HepG2 (cell line): ENCODE results near the gene PIEZO2. TPM values are rescaled to one million over a fixed set of nuclear protein-coding genes. Genes with fewer than 3 reads are reported as not detected.

Experiments
- ATAC-seq: fragments of 200-7000 bp; cut with Tn5 transposase; 3 replicates; pipeline ENCODE4 v1.9.1; 2020; ENCODE audit warnings: mild to moderate bottlenecking, moderate library complexity
- BruUV-seq: library from RNA; stranded (reverse); fragments of 400-500 nt; replicated peaks from 2 replicates; lab custom pipeline; 2021; lab: Mats Ljungman, UMichigan
- CTCF ChIA-PET: fragments of 300-600 bp; formaldehyde crosslinking; extraction: SDS; loops from one replicate; lab custom pipeline; 2021; ENCODE audit warnings: low total read pairs, inconsistent platforms, low intra/inter-chr PET ratio; lab: Yijun Ruan, JAX
- POLR2A ChIA-PET: fragments of 350-600 bp; sonication (Branson Sonifier 250); formaldehyde crosslinking; loops from one replicate; lab custom pipeline; 2020; ENCODE audit warnings: antibody characterized with exemption, inconsistent platforms; lab: Yijun Ruan, JAX
- DNase-seq: peaks from one replicate; pipeline ENCODE4 v3.0.0-alpha.2; 2015; ENCODE audit warnings: low spot score
- FAIRE-seq: peaks from 3 replicates; lab custom pipeline; 2011; peaks lifted over from hg19 to GRCh38; lab: Jason Lieb, UNC
- H2AFZ ChIP-seq: one replicate; pipeline ENCODE4 v1.6.1; 2011; ENCODE audit warnings: low read length, inconsistent platforms
- H3K27ac ChIP-seq: fragments of 300-600 bp; 3 replicates; pipeline ENCODE4 v1.8.0; 2011; ENCODE audit warnings: mixed run types, mild to moderate bottlenecking, mixed read lengths, low read length, inconsistent platforms; ENCODE audit not compliant: insufficient read depth; ENCODE audit errors: extremely low read length
- H3K27me3 ChIP-seq, 2 experiments: fragments of 200-600 bp in 1 of 2; 2 replicates in 1 of 2; 3 replicates in 1 of 2; pipeline versions ENCODE4 v1.6.0 to v1.8.0; 2011; ENCODE audit warnings: low read length in 2 of 2, mild to moderate bottlenecking in 2 of 2, moderate library complexity in 2 of 2, inconsistent platforms in 1 of 2; ENCODE audit not compliant: insufficient read depth in 2 of 2, control insufficient read depth in 1 of 2
- H3K36me3 ChIP-seq, 2 experiments: fragments of 200-600 bp in 1 of 2; replicated peaks in 1 of 2; 2 replicates in 1 of 2; 3 replicates in 1 of 2; pipeline versions ENCODE4 v1.5.1 to v1.8.0; 2011; ENCODE audit warnings: low read length in 2 of 2, inconsistent platforms in 1 of 2; ENCODE audit not compliant: insufficient read depth in 2 of 2, control insufficient read depth in 1 of 2
- H3K4me1 ChIP-seq: 2 replicates; pipeline ENCODE4 v1.5.1; 2012; ENCODE audit warnings: low read length, inconsistent platforms; ENCODE audit not compliant: insufficient read depth
- H3K4me2 ChIP-seq: 2 replicates; pipeline ENCODE4 v1.6.0; 2011; ENCODE audit warnings: low read depth, low read length, inconsistent platforms
- H3K4me3 ChIP-seq, 3 experiments: fragments of 200-600 bp in 1 of 3; sonication (generic), shearing (Covaris generic) in 1 of 3; replicated peaks in 1 of 3; 2 replicates each; pipeline ENCODE4 v1.5.1; 2011 to 2016; ENCODE audit warnings: low read length in 3 of 3, inconsistent platforms in 2 of 3, low read depth in 2 of 3, mild to moderate bottlenecking in 2 of 3, control low read depth in 1 of 3, mixed read lengths in 1 of 3; ENCODE audit not compliant: insufficient read depth in 1 of 3
- H3K79me2 ChIP-seq: one replicate; pipeline ENCODE4 v1.6.1; 2011; ENCODE audit warnings: low read length, inconsistent platforms; ENCODE audit not compliant: insufficient read depth
- H3K9ac ChIP-seq: 2 replicates; pipeline ENCODE4 v1.6.0; 2011; ENCODE audit warnings: mild to moderate bottlenecking, low read depth, low read length, inconsistent platforms; ENCODE audit not compliant: insufficient read depth
- H3K9me3 ChIP-seq: 2 replicates; pipeline ENCODE4 v1.5.1; 2012; ENCODE audit warnings: mild to moderate bottlenecking, low read length
- H4K20me1 ChIP-seq: 2 replicates; pipeline ENCODE4 v1.6.0; 2011; ENCODE audit warnings: inconsistent platforms, mild to moderate bottlenecking, low read length, moderate library complexity; ENCODE audit not compliant: insufficient read depth
- CCDC6 ChIP-seq: sonication (generic); formaldehyde crosslinking; IDR thresholded peaks from 2 replicates; pipeline ENCODE4 v1.8.1; 2022; ENCODE audit warnings: mild to moderate bottlenecking, missing genetic modification reagents, moderate library complexity
- HDAC1 ChIP-seq: sonication (generic); formaldehyde crosslinking; IDR thresholded peaks from 2 replicates; pipeline ENCODE4 v1.5.1; 2020; ENCODE audit warnings: mild to moderate bottlenecking, missing genetic modification reagents
- KDM5A ChIP-seq: fragments of 200-600 bp; sonication (generic); IDR thresholded peaks from 2 replicates; pipeline ENCODE4 v1.7.0; 2018; ENCODE audit warnings: antibody characterized with exemption, mild to moderate bottlenecking, low read length, borderline replicate concordance
- NR2F1 ChIP-seq, 2 experiments: fragments of 450-650 bp in 1 of 2; formaldehyde crosslinking in 1 of 2; IDR thresholded peaks; 2 replicates each; pipeline versions ENCODE4 v1.5.0 to v1.6.1; 2016 to 2020; ENCODE audit warnings: mild to moderate bottlenecking in 1 of 2, missing compliant biosample characterization in 1 of 2, missing genetic modification reagents in 1 of 2, moderate library complexity in 1 of 2
- SOX13 ChIP-seq, 3 experiments: fragments of 450-650 bp in 1 of 3; sonication (generic) in 1 of 3; formaldehyde crosslinking in 1 of 3; IDR thresholded peaks in 2 of 3; conservative IDR thresholded peaks in 1 of 3; 2 replicates each; pipeline versions ENCODE4 v1.5.0 to v1.6.1; 2016 to 2020; ENCODE audit warnings: antibody characterized with exemption in 1 of 3, mild to moderate bottlenecking in 1 of 3, missing compliant biosample characterization in 1 of 3, missing genetic modification reagents in 1 of 3, moderate library complexity in 1 of 3
- ZNF891 ChIP-seq: sonication (generic); formaldehyde crosslinking; IDR thresholded peaks from 2 replicates; pipeline ENCODE4 v1.5.0; 2020; ENCODE audit warnings: mild to moderate bottlenecking, missing genetic modification reagents
- WGBS: methylation state at CpG from one replicate; pipeline ENCODE4 v1.1.6; 2017; ENCODE audit warnings: low lambda C conversion rate; 5-methylcytosine and 5-hydroxymethylcytosine counted together
- in situ Hi-C: cut with HindIII; loops from 2 replicates; pipeline ENCODE4 v1.10.0; 2017; ENCODE audit warnings: low pct_unique_long_range_greater_than_20kb; ENCODE audit not compliant: extremely low pct_ligation_motif_present
- intact Hi-C: fragments of 100-400 bp; cut with micrococcal nuclease; formaldehyde crosslinking; loops from one replicate; pipeline ENCODE4 v1.10.0; 2022; ENCODE audit not compliant: unreplicated experiment
- polyA plus RNA-seq, 8 experiments: library from polyadenylated mRNA; depleted of rRNA in 3 of 8; stranded (reverse) in 7 of 8; unstranded in 1 of 8; fragments of >200 nt; fragmentation: Illumina TruSeq in 4 of 8; extraction: Trizol in 4 of 8; gene quantifications; 2 replicates each; pipeline versions ENCODE4 v1.2.1 to v1.2.3, GENCODE V29; 2011 to 2016; ENCODE audit warnings: low read depth in 4 of 8, missing spikeins in 1 of 8, mixed read lengths in 1 of 8; ENCODE audit not compliant: insufficient read depth in 1 of 8
- total RNA-seq, 5 experiments: library from RNA; depleted of rRNA; stranded (reverse); fragments of >200 nt; fragmentation: Illumina TruSeq; extraction: Trizol; gene quantifications; 2 replicates each; pipeline ENCODE4 v1.2.3, GENCODE V29; 2016; ENCODE audit warnings: low read depth in 1 of 5
- TF ChIP-seq, protein P1 (sequence below): sonication (generic); formaldehyde crosslinking; conservative IDR thresholded peaks from 2 replicates; pipeline ENCODE4 v1.4.0; 2020; ENCODE audit warnings: missing genetic modification reagents
- TF ChIP-seq, protein P2 (sequence below): sonication (generic); formaldehyde crosslinking; IDR thresholded peaks from 2 replicates; pipeline ENCODE4 v1.5.1; 2020; ENCODE audit warnings: mild to moderate bottlenecking, missing genetic modification reagents, borderline replicate concordance

Gene PIEZO2
- total and polyA plus RNA-seq, 2 of the 13 experiments (the other 11 are each of a cell fraction or from before 2014, with no cell fraction given) = 15.2 to 27.2 TPM

DNA sequence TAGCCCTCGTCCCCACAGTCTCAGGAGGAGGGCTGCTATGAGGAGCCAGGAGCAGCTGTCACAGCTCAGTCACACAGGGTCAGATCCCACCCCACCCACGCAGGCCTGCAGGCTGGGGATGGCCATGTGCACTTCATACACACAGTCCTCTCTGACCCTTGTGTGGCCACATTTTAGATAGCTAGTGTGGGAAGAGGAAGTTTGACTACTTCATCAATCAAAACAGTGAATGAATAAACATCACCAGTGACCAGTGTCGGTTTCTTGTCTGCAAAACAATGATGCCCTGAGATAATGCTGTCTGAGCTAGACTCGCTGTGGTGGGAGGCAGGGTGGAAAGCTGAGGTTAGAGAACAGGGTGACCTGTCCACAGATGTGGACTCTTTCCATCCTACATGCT lies 107.1 kb downstream of the PIEZO2 start (continued):
- TF ChIP-seq, protein P1, sequence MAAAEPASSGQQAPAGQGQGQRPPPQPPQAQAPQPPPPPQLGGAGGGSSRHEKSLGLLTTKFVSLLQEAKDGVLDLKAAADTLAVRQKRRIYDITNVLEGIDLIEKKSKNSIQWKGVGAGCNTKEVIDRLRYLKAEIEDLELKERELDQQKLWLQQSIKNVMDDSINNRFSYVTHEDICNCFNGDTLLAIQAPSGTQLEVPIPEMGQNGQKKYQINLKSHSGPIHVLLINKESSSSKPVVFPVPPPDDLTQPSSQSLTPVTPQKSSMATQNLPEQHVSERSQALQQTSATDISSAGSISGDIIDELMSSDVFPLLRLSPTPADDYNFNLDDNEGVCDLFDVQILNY = no peak
- TF ChIP-seq SOX13 (IDR thresholded peaks at IDR 0.05) (no peak), SOX13 (CRISPR knock-in tag; conservative IDR thresholded peaks at IDR 0.05 in 1 of 2, IDR thresholded peaks at IDR 0.05 in 1 of 2) (peak in 1 of 2 experiments; percentile 48; a peak in 1 of 4 replicates)

DNA sequence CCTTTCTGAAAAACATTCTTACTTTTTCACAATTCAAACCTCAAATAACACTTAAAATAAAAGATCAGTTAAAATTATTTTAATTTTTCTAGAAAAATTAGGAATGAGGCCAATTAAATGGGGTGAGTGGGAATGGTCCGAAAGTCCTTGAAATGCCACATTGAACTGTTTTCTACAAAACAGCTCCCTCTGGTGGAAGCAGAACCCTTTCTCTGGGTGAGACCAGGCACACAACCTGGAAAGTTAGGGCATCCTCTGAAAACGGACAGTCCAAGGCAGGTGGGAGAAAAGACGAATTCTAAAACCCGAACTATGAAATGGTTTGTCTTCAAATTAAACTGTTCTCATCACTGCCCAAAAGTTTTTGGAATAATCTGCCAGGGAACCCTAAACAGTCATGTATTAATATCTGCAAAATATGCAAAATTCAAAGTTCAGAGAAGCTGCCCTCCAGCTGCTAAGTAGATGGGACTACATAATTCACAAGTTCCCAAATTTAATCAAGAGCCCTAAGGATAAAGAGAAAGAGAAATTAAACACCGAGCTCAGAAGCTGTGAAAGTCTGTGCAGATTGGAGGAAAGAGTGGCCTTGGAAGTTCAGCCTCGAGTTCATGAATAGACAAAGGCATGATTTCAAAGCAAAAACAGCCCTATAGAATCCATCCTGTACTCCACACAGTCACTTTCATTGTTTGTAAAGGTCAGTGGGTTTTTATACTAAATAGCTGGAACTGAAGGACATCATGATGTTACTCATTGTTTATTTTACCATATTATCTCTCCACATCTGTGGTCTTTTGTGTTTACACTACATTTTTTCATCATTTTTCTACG lies 108.3 kb downstream of the PIEZO2 start:
- H3K36me3 ChIP-seq = no peaks in the 10 kb centered on the region; a peak in 1 of 5 replicates
- H3K79me2 ChIP-seq = no peaks in the 10 kb centered on the region
- POLR2A ChIA-PET = interaction anchor here (0.6 to 2.9 kb wide), 7 partner anchors 11 to 190 kb away, joined by 3 to 18 read pairs (median 6); no protein-coding TSS in a partner anchor
- 7% methylated on average over 7 of the region's 7 CpGs for whole genome bisulfite sequencing
- no peak overlapping the region for H2AFZ ChIP-seq
- H3K27me3 ChIP-seq = no peaks in the 10 kb centered on the region
- TSS peak; percentile 87 for BruUV-seq
- DNase-seq = peak; percentile 94
- H4K20me1 ChIP-seq = no peaks in the 10 kb centered on the region
- peak overlapping the region; percentile 84 for H3K27ac ChIP-seq
- CTCF ChIA-PET = interaction anchor here (0.7 to 2.4 kb wide), 5 partner anchors 36 to 254 kb away, joined by 3 to 25 read pairs (median 3); no protein-coding TSS in a partner anchor
- peak overlapping the region; percentile 81 for H3K9ac ChIP-seq
- peak; percentile 92 for ATAC-seq
- in situ Hi-C loops (loop anchor here (5.0 to 10.0 kb wide), 3 partner anchors 74 to 189 kb away; partner anchors contain the start of gene PIEZO2), intact Hi-C loops (loop anchor here (1.0 to 5.0 kb wide), 4 partner anchors 81 to 190 kb away; no protein-coding TSS in a partner anchor)
- FAIRE-seq = peak; percentile 71
- peaks cover 8% of the 10 kb centered on the region for H3K9me3 ChIP-seq
- H3K4me2 ChIP-seq = peak overlapping the region; percentile 81
- peak overlapping the region; percentile 43 to 60 (median 59); a peak in 5 of 6 replicates for H3K4me3 ChIP-seq
- H3K4me1 ChIP-seq = peaks cover 61% of the 10 kb centered on the region
- TF ChIP-seq KDM5A (0 out of 2 replicates have a peak, but pooled peaks have one; percentile 45), ZNF891 (CRISPR knock-in tag) (no peak), HDAC1 (peak; percentile 5; the same call in 1 of the 2 replicates), CCDC6 (CRISPR knock-in tag) (no peak), NR2F1 (CRISPR knock-in tag; IDR thresholded peaks at IDR 0.05) (no peak)
- TF ChIP-seq, protein P2, sequence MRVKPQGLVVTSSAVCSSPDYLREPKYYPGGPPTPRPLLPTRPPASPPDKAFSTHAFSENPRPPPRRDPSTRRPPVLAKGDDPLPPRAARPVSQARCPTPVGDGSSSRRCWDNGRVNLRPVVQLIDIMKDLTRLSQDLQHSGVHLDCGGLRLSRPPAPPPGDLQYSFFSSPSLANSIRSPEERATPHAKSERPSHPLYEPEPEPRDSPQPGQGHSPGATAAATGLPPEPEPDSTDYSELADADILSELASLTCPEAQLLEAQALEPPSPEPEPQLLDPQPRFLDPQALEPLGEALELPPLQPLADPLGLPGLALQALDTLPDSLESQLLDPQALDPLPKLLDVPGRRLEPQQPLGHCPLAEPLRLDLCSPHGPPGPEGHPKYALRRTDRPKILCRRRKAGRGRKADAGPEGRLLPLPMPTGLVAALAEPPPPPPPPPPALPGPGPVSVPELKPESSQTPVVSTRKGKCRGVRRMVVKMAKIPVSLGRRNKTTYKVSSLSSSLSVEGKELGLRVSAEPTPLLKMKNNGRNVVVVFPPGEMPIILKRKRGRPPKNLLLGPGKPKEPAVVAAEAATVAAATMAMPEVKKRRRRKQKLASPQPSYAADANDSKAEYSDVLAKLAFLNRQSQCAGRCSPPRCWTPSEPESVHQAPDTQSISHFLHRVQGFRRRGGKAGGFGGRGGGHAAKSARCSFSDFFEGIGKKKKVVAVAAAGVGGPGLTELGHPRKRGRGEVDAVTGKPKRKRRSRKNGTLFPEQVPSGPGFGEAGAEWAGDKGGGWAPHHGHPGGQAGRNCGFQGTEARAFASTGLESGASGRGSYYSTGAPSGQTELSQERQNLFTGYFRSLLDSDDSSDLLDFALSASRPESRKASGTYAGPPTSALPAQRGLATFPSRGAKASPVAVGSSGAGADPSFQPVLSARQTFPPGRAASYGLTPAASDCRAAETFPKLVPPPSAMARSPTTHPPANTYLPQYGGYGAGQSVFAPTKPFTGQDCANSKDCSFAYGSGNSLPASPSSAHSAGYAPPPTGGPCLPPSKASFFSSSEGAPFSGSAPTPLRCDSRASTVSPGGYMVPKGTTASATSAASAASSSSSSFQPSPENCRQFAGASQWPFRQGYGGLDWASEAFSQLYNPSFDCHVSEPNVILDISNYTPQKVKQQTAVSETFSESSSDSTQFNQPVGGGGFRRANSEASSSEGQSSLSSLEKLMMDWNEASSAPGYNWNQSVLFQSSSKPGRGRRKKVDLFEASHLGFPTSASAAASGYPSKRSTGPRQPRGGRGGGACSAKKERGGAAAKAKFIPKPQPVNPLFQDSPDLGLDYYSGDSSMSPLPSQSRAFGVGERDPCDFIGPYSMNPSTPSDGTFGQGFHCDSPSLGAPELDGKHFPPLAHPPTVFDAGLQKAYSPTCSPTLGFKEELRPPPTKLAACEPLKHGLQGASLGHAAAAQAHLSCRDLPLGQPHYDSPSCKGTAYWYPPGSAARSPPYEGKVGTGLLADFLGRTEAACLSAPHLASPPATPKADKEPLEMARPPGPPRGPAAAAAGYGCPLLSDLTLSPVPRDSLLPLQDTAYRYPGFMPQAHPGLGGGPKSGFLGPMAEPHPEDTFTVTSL (CRISPR knock-in tag) = peak; percentile 54; the same call in 1 of the 2 replicates
